Sigmoid colon (tissue), 7 donors: ENCODE measurements around the gene PPP1R15A. TPM values are rescaled to one million over a fixed set of nuclear protein-coding genes. Genes with fewer than 3 reads are reported as not detected.
"Not testable (repeated sequence)": the region's sequence is repeated elsewhere in the genome, so short reads cannot be mapped to it uniquely, and the experiment has no call there.

ENCODE experiments used
- DNase-seq: peaks from one replicate; pipeline ENCODE4 v3.0.0-alpha.2; 2019
- H3K27ac ChIP-seq, 4 donors: fragments of 200-600 bp; sonication (generic); one replicate each; pipeline ENCODE4 v1.5.1; 2016 to 2019; ENCODE audit warnings: mild to moderate bottlenecking in 1 of 4
- H3K27me3 ChIP-seq, 3 donors: fragments of 200-600 bp; sonication (generic); one replicate each; pipeline ENCODE4 v1.5.1; 2019; ENCODE audit warnings: mild to moderate bottlenecking in 1 of 3
- H3K36me3 ChIP-seq, 4 donors: fragments of 200-600 bp; sonication (generic); one replicate each; pipeline ENCODE4 v1.5.1; 2016 to 2019
- H3K4me1 ChIP-seq, 4 donors: fragments of 200-600 bp; sonication (generic); one replicate each; pipeline ENCODE4 v1.5.1; 2017 to 2019
- H3K4me3 ChIP-seq, 4 donors: fragments of 200-600 bp; sonication (generic); one replicate each; pipeline ENCODE4 v1.5.1; 2017 to 2019; ENCODE audit warnings: mild to moderate bottlenecking in 2 of 4, moderate library complexity in 1 of 4
- H3K9me3 ChIP-seq, 4 donors: fragments of 200-600 bp in 3 of 4; sonication (generic) in 3 of 4; one replicate each; pipeline versions ENCODE4 v1.5.1 to v1.6.1; 2013 to 2019
- EP300 ChIP-seq, 4 donors: sonication (generic); formaldehyde crosslinking; IDR thresholded peaks; one replicate each; pipeline ENCODE4 v1.6.1; 2017; ENCODE audit warnings: antibody characterized with exemption in 4 of 4
- POLR2A ChIP-seq, 2 donors: fragments of 450-650 bp; IDR thresholded peaks; one replicate each; pipeline ENCODE4 v1.6.1; 2016; ENCODE audit warnings: antibody characterized with exemption in 2 of 2, mild to moderate bottlenecking in 2 of 2, moderate library complexity in 2 of 2
- POLR2AphosphoS5 ChIP-seq, 4 donors: sonication (generic); formaldehyde crosslinking; IDR thresholded peaks; one replicate each; pipeline ENCODE4 v1.6.1; 2017; ENCODE audit warnings: antibody characterized with exemption in 4 of 4
- WGBS, 2 donors: extraction: QIAGEN DNeasy Blood & Tissue Kit; methylation state at CpG; one replicate each; pipeline ENCODE4 v1.1.7; 2013; 5-methylcytosine and 5-hydroxymethylcytosine counted together
- intact Hi-C: fragments of 100-400 bp; cut with DNase I; formaldehyde crosslinking; loops from one replicate; pipeline ENCODE4 v1.15.1; 2023
- polyA plus RNA-seq, 3 donors: library from polyadenylated mRNA; stranded (reverse); fragments of 200-250 nt; gene quantifications; one replicate each; pipeline ENCODE4 v1.2.3, GENCODE V29; 2013
- total RNA-seq, 4 donors: library from RNA; depleted of rRNA; stranded (reverse); fragments of >200 nt; gene quantifications; one replicate each; pipeline ENCODE4 v1.1.0, GENCODE V29; 2016
- TF ChIP-seq, protein P1 (sequence below), 4 experiments: fragments of 450-650 bp in 3 of 4; fragments of 200-600 bp in 1 of 4; IDR thresholded peaks; one replicate each; pipeline ENCODE4 v1.5.1; 2016 to 2019; ENCODE audit warnings: antibody characterized with exemption in 4 of 4, mild to moderate bottlenecking in 3 of 4, moderate library complexity in 2 of 4
- donor health status: healthy with polysubstance abuse.
- donor health status: Bipolar disorder and iron deficiency.
- donor health status: healthy.

The PPP1R15A gene
- total and polyA plus RNA-seq, 7 donors, result 22.1 to 69.8 (median 43.2) TPM

DNA sequence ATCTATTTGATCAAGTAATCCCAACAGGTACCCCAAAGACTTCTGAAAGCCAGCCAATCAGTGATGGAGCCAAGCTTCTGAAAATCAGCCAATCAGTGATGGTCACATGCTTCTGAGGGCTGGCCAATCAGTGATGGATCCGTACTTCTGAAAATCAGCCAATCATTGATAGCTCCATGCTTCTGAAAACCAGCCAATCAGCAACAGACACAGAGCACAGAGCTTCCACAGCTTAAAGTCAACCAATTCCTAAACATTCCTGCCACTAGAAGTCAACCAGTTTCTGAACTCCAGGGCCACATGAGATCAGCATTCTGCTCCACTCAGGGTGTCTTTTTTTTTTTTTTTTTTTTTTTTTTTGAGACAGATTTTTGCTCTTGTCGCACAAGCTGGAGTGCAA, 27.7 kb upstream of the PPP1R15A start:
- no peak overlapping the region for H3K27ac ChIP-seq
- no peaks in the 10 kb centered on the region for H3K27me3 ChIP-seq
- 82 to 88% methylated on average over 2 of the region's 2 CpGs for WGBS, 2 donors
- no peak overlapping the region for H3K4me3 ChIP-seq
- H3K9me3 ChIP-seq, result no peaks in the 10 kb centered on the region
- TF ChIP-seq POLR2AphosphoS5 (IDR thresholded peaks at IDR 0.05) (no peak), POLR2A (IDR thresholded peaks at IDR 0.05) (no peak), EP300 (IDR thresholded peaks at IDR 0.05) (no peak)
- TF ChIP-seq, protein P1, sequence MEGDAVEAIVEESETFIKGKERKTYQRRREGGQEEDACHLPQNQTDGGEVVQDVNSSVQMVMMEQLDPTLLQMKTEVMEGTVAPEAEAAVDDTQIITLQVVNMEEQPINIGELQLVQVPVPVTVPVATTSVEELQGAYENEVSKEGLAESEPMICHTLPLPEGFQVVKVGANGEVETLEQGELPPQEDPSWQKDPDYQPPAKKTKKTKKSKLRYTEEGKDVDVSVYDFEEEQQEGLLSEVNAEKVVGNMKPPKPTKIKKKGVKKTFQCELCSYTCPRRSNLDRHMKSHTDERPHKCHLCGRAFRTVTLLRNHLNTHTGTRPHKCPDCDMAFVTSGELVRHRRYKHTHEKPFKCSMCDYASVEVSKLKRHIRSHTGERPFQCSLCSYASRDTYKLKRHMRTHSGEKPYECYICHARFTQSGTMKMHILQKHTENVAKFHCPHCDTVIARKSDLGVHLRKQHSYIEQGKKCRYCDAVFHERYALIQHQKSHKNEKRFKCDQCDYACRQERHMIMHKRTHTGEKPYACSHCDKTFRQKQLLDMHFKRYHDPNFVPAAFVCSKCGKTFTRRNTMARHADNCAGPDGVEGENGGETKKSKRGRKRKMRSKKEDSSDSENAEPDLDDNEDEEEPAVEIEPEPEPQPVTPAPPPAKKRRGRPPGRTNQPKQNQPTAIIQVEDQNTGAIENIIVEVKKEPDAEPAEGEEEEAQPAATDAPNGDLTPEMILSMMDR (IDR thresholded peaks at IDR 0.05), result no peak
- DNase-seq, result no peak
- H3K36me3 ChIP-seq, result peaks cover 0 to 32% (median 6%) of the 10 kb centered on the region in 4 donors
- no peaks in the 10 kb centered on the region for H3K4me1 ChIP-seq
- intact Hi-C loops, result no loop called here

DNA sequence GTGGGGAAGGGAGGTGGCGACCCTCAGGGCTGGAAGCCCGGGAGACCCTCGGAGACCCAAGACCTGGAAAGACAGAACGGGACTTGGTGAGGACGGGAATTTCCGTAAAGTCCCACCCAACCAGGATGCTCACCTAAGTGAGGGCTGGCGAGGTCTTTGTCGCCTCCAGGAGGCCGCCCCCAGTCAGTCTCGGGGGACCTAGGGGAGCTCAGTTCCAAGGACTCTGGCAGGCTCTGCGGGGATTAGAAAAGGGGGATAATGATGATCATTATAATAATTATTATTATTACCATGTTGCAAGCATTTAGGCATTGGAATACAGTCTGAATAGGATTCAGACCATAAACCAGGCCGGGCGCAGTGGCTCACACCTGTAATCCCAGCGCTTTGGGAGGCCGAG, 26.8 kb upstream of the PPP1R15A start:
- no peak overlapping the region for H3K4me3 ChIP-seq
- 92 to 96% methylated on average over 15 of the region's 15 CpGs for WGBS, 2 donors
- TF ChIP-seq POLR2AphosphoS5 (IDR thresholded peaks at IDR 0.05), result no peak
- TF ChIP-seq, protein P1 (IDR thresholded peaks at IDR 0.05), result no peak
- no peak for TF ChIP-seq POLR2A (IDR thresholded peaks at IDR 0.05)
- TF ChIP-seq EP300 (IDR thresholded peaks at IDR 0.05), result no peak
- H3K4me1 ChIP-seq, result no peaks in the 10 kb centered on the region
- H3K27ac ChIP-seq, result no peak overlapping the region
- DNase-seq, result no peak
- peaks cover 0 to 32% (median 6%) of the 10 kb centered on the region in 4 donors for H3K36me3 ChIP-seq
- H3K9me3 ChIP-seq, result no peaks in the 10 kb centered on the region
- intact Hi-C loops, result no loop called here
- no peaks in the 10 kb centered on the region for H3K27me3 ChIP-seq

DNA sequence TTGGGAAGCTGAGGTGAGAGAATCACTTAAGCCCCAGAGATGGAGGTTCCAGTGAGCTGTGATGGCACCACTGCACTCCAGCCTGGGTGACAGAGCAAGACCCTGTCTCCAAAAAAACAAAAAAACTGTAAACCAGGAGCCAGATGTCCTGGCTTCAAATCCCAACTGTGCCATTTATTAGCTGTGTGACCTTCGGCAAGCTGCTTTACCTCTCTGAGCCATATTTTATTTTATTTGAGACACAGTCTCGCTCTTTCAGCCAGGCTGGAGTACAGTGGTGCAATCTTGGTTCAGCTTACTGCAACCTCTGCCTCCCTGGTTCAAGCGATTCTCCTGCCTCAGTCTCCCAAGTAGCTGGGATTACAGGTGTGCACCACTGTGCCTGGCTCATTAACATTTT, 25.6 kb upstream of the PPP1R15A start:
- WGBS, 2 donors, result 85 to 95% methylated on average over 3 of the region's 3 CpGs
- peaks cover 0 to 32% (median 6%) of the 10 kb centered on the region in 4 donors for H3K36me3 ChIP-seq
- DNase-seq, result not testable (repeated sequence)

DNA sequence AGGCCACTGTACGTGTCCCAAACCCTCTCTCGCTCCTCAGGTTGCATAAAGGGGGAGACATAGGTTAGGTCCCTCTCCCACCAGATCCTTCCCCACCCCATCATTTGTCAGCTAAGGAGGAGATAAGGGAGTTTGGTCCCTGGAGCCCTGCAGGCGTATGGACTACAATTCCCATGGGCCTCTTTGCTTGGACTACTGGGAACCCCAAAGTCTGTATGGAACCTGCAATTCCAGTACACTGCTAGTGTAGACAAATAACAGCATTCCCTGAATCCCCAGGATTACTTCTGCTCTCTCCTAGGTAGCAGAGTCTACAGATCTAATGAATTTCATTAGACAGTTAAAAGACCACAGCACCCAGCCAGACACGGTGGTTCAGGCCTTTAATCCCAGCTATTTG, 19.9 kb upstream of the PPP1R15A start:
- intact Hi-C loops, result no loop called here
- Histone ChIP-seq H3K4me1 (no peaks in the 10 kb centered on the region), H3K9me3 (no peaks in the 10 kb centered on the region), H3K36me3 (peaks cover 0 to 17% (median 0%) of the 10 kb centered on the region in 4 donors), H3K27me3 (no peaks in the 10 kb centered on the region), H3K27ac (no peak overlapping the region), H3K4me3 (no peak overlapping the region)
- DNase-seq, result no peak
- WGBS, 2 donors, result 95% methylated on average over 4 of the region's 4 CpGs
- TF ChIP-seq EP300 (IDR thresholded peaks at IDR 0.05) (no peak), POLR2A (IDR thresholded peaks at IDR 0.05) (no peak), POLR2AphosphoS5 (IDR thresholded peaks at IDR 0.05) (no peak)
- TF ChIP-seq, protein P1 (IDR thresholded peaks at IDR 0.05), result no peak

More for the DNA sequence above, 25.6 kb upstream of the PPP1R15A start:
- H3K4me1 ChIP-seq, H3K9me3 ChIP-seq, intact Hi-C loops, H3K4me3 ChIP-seq, H3K27me3 ChIP-seq, H3K27ac ChIP-seq: not testable (repeated sequence)

DNA sequence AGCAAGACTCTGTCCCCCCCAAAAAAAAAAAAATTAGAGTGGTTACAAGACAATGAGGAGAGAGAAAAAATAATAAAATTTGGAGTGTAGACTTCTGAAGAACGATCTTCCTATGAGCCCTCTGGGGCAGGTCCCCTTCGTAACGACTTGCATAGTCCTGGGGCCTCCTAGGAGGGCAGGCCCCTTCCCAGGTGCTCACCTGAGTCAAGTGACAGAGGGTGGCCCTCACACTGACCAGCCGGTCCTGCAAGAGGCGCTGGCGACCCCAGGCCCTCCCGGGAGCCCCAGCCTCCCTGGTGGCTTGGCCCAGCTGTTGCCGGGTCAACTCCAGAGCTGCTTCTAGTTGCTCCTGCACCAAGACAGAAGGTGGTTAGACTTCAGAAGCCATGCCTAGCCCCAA, 18.7 kb upstream of the PPP1R15A start:
- H3K4me3 ChIP-seq, result no peak overlapping the region
- peaks cover 0 to 10% (median 0%) of the 10 kb centered on the region in 4 donors for H3K36me3 ChIP-seq
- H3K9me3 ChIP-seq, result no peaks in the 10 kb centered on the region
- H3K27me3 ChIP-seq, result no peaks in the 10 kb centered on the region
- intact Hi-C loops, result no loop called here
- no peaks in the 10 kb centered on the region for H3K4me1 ChIP-seq
- DNase-seq, result no peak
- TF ChIP-seq POLR2A (IDR thresholded peaks at IDR 0.05) (no peak), EP300 (IDR thresholded peaks at IDR 0.05) (no peak), POLR2AphosphoS5 (IDR thresholded peaks at IDR 0.05) (no peak)
- TF ChIP-seq, protein P1 (IDR thresholded peaks at IDR 0.05), result no peak
- WGBS, 2 donors, result 93 to 94% methylated on average over 8 of the region's 8 CpGs
- H3K27ac ChIP-seq, result no peak overlapping the region
